ENCODE measurements around the gene CHCHD10. TPM values are rescaled to one million over a fixed set of nuclear protein-coding genes. Genes with fewer than 3 reads are reported as not detected.

CHCHD10 gene
- total RNA-seq (2014; rRNA removed; shearing (Covaris generic)), result 2.6 and 17.3 TPM in 2 replicates

DNA sequence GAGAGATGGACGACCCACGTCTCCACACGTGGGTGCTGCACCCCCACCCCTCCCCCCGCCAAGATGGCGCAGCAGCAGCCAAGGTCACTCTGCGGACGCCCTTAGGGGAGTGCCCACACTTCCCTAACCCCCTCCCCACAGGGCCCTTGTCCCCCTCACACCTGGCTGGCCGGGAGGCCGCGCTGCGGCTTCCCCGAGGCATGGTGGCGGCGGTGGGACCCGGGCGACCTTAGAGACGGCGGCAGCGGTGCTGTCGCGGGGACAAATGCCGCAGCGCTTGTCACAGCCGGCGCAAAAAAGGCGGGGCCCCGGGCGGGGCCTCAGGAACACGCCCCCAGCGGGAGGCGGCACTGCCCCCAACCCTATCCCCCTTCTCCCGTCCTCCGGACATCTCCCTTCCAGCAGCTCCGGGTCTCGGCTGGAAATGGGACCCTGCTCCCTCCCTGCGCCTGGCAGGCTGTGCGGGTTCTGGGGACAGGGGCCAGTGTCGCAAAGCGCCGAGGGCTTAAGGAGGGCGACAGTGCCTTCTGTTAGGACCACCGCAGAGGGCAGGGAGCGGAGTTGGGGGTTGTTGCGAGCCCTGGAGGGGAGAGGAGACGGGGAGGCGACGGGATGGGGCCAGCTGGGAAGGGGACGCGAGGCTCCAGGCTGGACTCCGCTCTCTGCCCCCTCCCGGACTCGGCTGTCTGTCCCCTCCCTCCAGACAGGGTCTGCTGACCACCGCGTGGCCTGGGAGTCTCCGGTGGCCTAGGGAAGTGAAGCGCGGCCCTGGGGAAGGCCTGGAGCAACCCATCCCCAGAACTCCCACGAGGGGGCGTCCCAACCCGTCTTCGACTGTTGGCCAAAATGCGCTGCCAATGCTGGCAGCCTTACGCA, at the start of gene CHCHD10:
CHCHD10 (minus strand) TSS at position 300 of the 876 bp plus-strand sequence; CDS start at position 202, 98 bp downstream.
- DNase-seq (ENCODE audit: low spot score), result no peak

DNA sequence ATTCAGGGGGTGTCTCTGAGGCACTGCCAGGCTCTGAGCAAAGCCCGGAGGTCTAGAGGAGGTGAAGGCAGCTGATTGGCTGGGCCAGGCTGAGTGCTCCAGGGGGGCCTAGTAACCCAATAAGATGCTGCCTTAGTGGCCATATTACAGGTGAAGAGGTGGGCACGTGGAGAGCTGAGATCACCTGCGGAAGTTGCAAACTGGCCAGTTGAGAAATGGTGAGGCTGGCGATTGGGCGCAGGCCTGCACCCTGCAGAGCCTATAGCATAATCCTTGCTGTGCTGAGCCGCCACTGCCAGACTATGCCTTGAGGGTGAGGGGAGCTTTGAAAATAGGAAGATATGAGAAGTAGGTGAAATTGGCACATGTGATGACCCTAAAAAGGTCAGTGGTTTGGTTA, 49.4 kb upstream of the CHCHD10 start:
- no peak for DNase-seq (ENCODE audit: low spot score)

DNA sequence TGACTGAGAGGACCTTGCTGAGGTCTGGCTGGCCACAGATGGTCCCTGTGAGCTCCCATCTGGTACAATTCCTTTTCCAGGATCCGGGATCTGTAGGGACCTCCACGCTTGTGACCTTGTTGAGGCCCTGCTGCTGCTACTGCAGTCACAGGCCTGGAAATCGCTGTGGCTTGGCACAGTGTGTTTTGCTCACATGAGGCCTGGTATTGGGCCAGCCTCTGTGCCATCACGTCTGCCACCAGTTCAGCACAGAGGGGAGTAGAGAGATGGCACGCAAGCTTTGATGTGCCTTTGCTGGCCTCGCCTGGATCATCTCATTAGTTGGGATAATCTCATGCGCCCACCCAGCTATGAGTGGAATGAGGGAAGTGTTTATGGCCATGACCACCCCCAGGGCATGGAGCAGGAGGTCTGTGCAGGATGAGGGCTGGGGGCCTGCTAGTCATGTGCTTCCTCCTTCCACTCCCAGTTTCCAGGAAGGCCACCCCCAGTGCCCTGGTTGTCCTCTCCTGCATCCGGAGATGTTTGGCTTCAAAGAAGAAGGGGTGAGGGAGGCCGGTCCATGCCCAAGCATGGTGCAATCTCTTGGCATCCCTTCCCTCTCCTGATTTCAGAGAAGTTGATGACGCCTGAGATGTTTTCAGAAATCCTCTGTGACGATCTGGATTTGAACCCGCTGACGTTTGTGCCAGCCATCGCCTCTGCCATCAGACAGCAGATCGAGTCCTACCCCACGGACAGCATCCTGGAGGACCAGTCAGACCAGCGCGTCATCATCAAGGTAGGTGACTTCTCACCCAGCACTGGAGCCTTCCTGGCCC, 48.6 kb upstream of the CHCHD10 start:
- DNase-seq (ENCODE audit: low spot score), result no peak

DNA sequence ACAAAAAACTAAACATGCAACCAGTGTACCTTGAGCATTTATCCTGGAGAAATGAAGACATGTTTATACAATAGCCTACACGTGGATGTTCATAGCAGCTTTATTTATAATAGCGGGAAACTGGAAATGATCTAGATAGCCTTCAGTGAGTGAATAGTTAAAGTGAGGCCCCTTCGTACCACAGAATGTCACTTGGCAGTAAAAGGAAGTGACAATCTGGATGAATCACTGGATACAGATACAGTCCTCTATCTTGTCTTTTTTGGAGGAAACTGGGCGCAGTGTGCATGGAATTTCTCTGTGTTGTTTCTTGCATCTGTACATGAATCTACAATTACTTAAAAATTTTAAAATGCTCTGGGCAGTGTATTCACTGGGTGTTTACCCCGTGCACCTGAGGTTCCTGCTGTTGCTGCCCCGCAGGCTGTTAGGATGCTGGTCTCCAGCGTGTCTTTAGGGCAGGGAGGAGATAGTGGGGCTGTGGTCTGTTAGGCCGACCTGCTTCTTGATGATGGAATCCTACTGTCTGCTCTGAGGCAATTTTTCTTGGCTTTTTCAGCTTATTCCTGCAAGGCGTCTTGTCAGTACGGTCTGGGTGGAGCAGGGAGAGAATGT, 47.9 kb upstream of the CHCHD10 start:
- DNase-seq (ENCODE audit: low spot score), result no peak

DNA sequence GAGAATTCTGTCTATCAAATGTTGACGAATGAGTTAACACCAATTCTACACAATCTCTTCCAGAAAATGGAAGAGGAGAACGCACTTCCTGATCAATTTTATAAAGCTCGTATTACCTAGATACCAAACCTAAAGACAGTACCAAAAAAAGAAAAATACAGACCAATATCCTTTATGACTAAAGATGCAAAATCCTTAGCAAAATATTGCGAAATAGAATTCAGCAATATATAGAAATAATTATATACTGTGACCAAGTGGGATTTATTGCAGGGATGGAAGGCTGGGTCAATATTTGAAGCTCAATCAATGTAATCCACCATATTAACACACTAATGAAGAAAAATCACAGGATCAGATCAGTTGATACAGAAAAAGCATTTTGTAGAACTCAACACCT, 44.6 kb upstream of the CHCHD10 start:
- no peak for DNase-seq (ENCODE audit: low spot score)

DNA sequence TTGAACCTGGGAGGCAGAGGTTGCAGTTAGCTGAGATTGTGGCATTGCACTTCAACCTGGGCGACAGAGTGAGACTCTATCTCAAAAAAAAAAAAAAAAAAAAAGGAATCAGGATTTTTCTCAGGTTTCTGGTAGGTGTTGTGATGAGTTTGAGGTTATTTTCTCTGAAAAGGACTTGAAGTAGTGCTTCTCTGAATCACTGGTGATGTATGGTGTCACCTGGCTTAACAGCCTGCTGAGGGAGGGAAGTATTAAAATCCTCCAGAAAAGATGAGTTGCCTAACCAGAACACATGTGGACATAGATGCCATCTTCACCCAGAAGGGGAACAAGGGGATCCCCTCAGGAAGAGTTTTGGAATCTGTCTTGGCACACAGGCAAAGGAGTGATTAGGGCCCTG, 39.1 kb upstream of the CHCHD10 start:
- no peak for DNase-seq (ENCODE audit: low spot score)

DNA sequence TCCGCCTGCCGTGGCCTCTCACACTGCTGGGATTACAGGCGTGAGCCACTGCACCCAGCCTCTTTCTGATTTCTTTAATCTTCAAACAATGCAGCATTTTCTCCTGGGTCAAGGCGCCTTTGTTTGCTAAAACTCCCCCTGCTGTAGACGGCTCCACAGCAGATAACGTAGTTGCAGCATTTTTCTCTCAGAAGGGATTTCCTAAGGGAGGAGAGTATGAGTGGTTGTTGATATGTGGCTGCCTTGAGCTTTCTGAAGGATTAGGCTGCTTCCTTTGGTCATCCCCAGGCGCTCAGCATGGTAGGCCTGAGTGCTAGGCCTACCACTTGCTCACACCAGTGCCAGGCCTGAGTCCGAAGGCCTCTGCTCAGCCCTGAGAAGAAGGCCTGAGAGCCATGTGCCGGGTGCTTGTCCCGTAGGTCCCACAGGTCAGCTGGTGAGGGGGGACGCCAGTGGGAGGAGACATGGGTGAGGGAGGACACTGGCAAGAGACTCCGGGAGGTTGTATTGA, 37.1 kb upstream of the CHCHD10 start:
- DNase-seq (ENCODE audit: low spot score), result no peak

DNA sequence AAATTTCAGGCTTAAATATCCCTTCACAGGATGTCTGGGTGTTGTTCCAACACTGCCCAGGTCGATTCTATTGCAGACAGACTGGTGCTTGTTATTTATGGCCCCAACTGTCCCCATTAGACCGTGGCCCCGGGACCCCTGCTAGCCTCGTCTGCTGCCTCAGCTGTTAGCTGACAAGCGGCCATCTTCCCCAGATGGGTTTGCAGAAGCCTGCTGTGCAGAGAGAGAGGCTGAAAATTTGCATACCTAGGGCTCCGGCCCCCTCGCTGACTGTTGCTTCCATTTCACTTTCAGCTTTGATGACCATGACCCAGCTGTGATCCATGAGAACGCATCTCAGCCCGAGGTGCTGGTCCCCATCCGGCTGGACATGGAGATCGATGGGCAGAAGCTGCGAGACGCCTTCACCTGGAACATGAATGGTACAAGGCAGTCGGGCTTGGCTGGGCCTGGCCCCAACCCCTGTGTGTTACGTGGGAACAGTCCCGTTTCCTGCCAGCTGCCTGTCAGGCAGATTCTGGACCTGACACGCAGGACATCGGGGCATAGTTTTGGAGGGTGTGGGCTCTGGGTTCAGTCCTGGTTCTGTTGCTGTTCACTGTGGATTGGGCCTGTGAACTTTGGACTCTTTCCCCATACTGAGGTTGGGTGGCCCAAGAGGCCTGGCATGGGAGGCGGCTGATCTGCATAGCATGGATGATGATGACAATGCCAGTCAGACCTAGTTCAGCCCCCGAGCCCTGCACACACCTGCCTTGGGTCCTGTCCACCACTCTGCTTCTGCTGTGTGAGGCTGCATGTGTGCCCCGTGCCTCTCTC, 35.4 kb upstream of the CHCHD10 start:
- DNase-seq (ENCODE audit: low spot score), result no peak

DNA sequence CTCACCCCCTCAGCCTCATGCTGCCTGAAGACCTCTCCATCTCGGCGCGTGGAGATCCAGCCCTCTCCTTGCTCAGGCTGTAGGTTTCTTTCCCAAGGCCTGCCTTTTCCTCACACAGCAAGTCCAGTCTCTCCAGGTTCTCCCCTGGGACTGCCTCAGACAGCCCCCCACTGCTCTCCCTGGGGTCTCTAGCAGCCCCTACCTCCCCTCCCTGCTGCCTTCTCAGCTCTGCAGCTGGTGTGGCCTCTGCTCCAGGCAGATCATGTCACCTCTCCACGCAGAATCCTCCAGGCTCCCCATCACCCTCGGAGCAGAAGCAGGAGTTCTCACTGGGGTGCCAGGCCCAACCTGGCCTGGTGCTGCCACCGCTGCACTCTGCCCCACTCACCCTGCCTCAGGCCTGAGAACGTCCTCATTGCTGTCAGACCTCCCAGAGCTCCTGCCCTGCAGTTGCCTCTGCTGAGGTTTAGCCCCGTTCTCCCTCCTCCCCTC, 34.2 kb upstream of the CHCHD10 start:
- DNase-seq (ENCODE audit: low spot score), result no peak

DNA sequence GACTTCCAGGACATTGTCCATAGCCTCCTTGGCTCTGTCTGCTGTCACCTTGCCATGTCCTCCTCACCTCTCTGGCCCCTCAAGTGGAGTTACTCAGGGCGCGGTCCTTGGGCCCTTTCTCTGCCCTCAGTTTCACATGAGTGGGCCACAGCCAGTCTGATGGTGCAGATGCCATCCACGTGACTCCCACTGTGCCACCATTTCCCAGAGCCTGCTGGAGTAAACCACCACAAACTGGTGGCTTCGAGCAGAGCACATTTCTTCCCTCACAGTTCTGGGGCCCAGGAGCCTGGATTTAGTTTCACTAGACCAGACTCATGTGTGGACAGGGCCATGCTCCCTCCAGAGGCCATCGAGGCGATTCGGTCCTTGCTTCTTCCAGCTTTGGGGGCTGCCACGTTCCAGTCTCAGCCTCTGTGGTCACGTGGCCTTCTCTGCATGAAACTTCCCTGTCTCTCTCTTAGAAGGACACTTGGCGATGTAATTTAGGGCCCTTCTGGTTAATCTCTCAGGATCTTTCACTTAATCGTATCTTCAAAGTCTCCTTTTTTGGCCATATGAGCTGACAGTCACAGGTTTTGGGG, 33.6 kb upstream of the CHCHD10 start:
- DNase-seq (ENCODE audit: low spot score), result no peak

DNA sequence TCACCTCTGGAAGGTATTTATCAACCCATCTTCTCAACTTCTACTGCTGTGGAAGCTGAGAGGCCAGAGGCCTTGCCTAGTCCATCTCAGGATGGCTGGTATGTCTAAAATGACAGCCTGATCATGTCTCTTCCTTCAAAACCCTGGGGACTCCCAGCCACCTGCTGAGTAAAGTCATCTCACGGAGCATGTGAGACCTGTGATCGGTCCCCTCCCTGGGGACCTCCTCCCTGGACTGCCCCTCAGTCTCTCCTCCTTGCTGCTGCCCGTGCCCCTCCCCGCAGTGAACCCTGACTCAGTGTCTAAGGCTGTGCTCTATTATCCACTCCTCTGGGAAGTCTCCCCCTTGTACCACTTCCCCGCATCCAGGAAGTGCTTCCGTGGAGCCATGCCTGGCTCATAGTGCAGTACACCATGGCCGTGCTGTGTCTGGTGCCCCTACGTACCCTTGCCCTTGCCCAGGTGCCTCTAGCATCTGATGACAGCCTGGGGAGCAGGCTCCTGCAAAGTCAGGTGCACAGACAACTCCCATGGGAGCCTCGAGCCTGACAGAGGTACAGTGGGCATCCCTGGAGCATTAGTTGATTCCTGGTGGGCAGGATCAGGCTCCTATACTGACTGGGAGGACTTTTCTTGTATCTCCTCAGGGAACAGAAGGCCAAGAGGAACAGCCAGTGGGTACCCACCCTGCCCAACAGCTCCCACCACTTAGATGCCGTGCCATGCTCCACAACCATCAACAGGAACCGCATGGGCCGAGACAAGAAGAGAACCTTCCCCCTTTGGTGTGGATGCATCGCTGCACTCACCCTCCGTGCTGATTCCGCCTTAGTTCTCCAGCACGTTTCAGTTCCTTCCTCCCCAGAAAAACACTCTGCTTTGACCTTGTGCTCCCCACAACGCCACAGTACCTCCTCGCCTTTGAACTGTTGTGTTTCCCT, 32.8 kb upstream of the CHCHD10 start:
- no peak for DNase-seq (ENCODE audit: low spot score)

DNA sequence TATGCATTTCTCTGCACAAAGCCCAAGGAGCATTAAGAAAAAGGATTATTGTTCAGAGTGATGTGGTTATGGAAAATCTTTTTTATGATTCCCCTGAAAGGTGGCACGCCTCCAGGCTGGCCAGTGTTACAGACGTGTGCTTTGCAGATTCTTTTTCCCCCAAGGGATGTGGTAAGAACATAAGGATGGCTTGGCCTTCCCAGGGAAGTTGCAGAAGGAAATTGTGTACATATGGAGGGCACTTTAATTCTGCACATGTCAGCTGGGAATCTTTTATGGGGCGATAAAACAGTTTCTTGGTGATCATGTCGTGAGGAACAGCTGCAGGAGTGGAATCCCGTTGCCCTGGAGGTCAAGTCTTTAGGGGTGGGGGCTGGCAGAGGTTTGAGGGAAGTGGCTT, 28.7 kb upstream of the CHCHD10 start:
- no peak for DNase-seq (ENCODE audit: low spot score)

DNA sequence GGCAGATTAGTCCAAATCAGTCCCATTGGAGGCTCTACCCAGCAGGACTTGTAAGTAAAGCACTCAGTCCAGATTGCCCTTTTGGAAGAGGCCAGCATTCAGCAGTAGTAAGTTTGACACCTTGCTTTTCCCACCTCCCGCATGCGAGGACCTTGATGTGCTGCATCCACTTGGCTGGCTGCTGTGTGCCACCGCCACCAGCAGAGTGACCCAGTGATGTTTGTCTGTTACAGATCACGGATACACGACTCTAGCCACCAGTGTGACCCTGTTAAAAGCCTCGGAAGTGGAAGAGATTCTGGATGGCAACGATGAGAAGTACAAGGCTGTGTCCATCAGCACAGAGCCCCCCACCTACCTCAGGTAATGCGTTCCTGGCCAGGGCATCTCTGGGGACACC, 25.6 kb upstream of the CHCHD10 start:
- DNase-seq (ENCODE audit: low spot score), result no peak

DNA sequence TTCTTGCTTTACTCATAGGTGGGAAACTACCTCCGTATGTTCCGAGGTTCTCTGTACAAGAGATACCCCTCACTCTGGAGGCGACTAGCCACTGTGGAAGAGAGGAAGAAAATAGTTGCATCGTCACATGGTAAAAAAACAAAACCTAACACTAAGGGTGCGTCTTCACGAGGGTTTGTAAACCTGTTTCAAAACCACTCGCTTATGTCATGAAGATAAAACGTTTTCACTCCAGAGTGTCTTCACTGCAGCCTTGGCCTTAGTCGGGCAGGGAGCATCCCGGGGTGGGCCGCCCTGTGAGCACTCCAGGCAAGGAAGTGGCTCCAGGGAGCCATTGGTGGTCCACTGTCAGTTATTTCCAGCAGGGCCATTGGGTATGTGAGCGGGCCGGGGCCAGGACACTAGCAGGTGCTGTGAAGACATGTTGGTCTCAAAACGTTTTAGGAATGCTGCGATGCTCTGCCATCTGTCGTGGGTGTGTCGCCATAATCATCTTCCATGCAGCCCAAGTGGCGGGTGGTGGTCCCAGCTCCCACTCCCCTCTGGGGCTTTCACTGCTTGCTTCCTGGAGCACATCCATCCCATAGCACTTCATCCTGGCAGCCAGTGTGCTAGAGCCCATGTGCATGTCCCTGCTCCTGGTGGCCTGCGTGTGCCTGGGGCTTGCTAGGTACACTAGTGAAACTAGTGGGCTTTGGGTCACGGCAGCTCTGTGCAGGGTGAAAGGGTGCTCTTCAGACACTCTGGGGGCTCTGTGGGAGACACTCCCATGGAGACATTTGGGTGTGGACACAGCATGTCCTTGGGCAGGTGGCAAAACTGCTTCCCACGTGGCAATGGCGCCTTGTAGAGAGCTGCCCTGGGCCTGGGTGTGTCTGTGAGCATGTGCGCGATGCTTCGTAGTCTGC, 24.2 kb upstream of the CHCHD10 start:
- no peak for DNase-seq (ENCODE audit: low spot score)

DNA sequence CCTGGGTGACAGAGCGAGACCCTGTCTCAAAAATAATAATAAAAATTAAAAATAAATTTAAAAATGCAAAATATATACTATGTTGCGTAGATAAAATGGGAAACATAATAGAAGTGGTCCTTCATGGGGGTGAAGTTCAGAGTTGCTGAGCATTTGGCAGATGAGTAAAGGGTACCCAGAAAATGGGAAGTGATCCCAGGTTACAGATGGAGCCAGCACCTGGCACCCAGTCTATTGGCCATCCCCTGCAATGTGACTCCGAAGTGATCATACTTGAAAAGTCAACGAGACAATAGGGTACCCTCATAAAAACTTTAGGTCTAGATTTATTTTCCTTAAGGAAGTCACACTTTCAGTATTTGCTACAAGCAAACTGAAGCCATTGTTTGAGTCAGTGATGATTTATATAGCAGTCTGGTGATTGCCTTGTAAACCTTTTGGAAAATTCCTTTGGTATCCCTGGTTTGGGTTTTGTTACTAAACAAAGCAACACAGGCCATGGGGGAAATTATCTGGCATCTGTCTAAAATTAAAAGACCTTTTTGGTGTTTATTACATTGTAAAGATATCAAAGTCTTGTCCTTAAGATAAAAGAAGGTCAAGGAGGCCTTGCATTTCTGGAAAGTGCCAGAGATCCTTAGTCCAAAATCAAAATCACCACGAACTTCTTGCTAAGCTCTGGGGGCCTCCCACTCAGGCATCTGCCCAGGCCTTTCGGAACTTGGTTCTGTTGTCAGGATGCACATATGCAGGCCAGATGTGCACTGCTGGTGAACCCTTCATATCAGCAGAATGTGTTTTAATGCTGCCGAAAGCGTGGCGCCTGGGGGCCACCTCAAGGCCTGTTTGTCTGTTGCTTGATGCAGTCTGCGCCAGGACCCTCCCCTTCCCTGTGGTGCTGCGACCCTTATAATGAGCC, 23.3 kb upstream of the CHCHD10 start:
- peak; percentile 10 for DNase-seq (ENCODE audit: low spot score)

DNA sequence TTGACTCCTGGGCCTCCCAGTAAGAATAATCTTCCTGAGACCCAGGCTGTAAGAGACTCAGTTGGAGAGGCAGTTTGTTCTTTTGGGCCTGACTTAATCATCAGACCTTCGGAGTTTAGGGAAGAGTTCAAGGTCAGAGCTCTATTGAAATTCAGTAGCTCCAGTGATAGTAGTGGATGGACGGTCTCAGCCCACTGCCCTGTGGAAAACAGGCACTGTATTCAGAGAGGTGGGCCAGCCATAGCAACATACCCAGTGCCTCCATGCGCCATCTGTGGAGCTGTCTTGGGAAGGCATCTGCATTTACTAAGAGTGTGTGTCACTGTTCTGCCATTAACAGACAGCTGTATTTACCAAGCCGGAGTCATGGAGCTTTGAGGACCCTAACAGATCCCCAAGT, 21.9 kb upstream of the CHCHD10 start:
- no peak for DNase-seq (ENCODE audit: low spot score)

DNA sequence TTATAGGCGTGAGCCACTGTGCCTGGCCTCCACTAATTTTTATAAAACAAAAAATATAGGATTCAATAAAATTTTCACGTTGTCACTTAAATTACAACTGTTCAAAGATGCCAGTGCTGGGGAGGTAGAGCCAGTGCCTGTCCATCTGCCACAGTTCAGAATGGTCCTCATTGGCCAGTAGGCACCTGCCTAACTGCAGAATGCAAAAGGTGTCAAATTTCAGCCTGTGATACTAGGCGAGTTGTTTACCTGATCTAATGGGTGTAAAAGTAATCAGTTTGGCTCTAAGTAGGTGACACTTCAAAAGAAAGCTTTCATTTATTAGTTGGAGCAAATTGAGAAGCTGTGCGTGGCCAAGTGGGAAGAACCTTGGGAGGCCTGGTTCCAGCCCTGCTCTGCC, 21.3 kb upstream of the CHCHD10 start:
- DNase-seq (ENCODE audit: low spot score), result no peak
